ENCODE results near the gene NAV2. TPM values are rescaled to one million over a fixed set of nuclear protein-coding genes. Genes with fewer than 3 reads are reported as not detected.
"Not testable (repeated sequence)": the region's sequence is repeated elsewhere in the genome, so short reads cannot be mapped to it uniquely, and the experiment has no call there.

The NAV2 gene
- total and polyA plus RNA-seq, 4 experiments from 2014 or later = 1.1 to 6.2 (median 4.2) TPM; not detected in 1

DNA sequence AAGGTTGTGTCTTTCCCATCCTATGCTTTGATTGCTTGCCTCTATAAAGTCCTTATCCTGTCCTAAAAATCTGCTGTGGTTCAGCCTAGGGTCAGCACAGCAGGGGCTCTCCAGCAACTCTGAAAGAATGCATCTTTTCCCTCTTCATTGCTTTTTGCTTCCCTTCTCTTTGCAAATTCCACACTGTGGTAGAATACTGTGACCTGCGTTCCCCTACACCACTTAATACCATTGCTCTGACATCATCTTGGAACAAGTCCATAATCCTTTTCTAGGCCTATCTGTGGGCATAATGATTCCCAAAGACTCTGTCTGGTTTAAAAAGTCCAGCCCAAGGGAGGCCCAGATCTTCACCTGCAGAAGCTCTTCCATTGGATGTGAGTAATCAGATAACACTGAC is 177.7 kb downstream of the NAV2 start:
- intact Hi-C loops (cut with micrococcal nuclease) = no loop called here

DNA sequence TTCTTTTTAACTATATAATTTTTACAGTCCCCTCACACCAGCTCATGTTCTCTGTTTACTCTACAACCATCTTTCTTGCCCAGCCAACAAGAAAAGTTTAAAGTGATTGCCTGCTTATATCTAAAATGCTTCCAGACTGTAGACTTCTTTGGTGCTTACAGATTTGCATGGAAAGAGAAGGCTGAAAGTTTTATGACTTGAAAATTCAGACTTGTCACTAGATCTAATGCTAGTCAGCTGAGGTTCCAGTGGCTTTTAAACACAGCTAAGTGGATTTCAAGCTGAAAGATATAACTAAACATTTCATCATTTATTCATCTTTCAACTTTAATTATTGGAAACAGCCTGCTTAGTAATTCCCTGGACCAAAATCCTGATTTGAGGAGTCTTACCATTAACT is 178.4 kb downstream of the NAV2 start:
- Mint-ChIP-seq H3K36me3 (peaks cover 0 to under 1% of the 10 kb centered on the region in 2 donors), H3K4me3 (no peak overlapping the region), H3K27ac (no peak overlapping the region), H3K9me3 (peaks cover 0 to 3% (median 0%) of the 10 kb centered on the region in 8 donors), H3K4me1 (no peaks in the 10 kb centered on the region), H3K27me3 (peaks cover 0 to 2% of the 10 kb centered on the region in 2 donors)
- Histone ChIP-seq H3K36me3 (ENCODE audit: insufficient read depth, low read length) (no peaks in the 10 kb centered on the region), H3K9me3 (ENCODE audit: control insufficient read depth in 1 of 2, low read length in 2 of 2) (no peaks in the 10 kb centered on the region), H3K27me3 (ENCODE audit: insufficient read depth, low read length) (no peaks in the 10 kb centered on the region), H3K4me3 (ENCODE audit: low read length in 2 of 2) (no peak overlapping the region), H3K27ac (ENCODE audit: low read depth, low read length) (no peak overlapping the region), H3K4me1 (ENCODE audit: insufficient read depth, low read length) (no peaks in the 10 kb centered on the region)
- no peak for DNase-seq
- ChIA-PET POLR2A (ENCODE audit: partially characterized antibody) (no interaction called here), CTCF (ENCODE audit: partially characterized antibody) (no interaction called here)
- intact Hi-C loops (cut with micrococcal nuclease) = no loop called here

More for the DNA sequence above, 177.7 kb downstream of the NAV2 start:
- no peaks in the 10 kb centered on the region for H3K4me1 Mint-ChIP-seq
- DNase-seq = no peak
- H3K9me3 ChIP-seq (ENCODE audit: control insufficient read depth in 1 of 2, low read length in 2 of 2) = no peaks in the 10 kb centered on the region
- H3K27me3 Mint-ChIP-seq = peaks cover 0 to 2% of the 10 kb centered on the region in 2 donors
- peaks cover 0 to 3% (median 0%) of the 10 kb centered on the region in 8 donors for H3K9me3 Mint-ChIP-seq
- no peak overlapping the region for H3K27ac ChIP-seq (ENCODE audit: low read depth, low read length)
- H3K27ac Mint-ChIP-seq = no peak overlapping the region
- CTCF ChIA-PET (ENCODE audit: partially characterized antibody) = no interaction called here
- no peak overlapping the region for H3K4me3 ChIP-seq (ENCODE audit: low read length in 2 of 2)
- no peak overlapping the region for H3K4me3 Mint-ChIP-seq
- H3K27me3 ChIP-seq (ENCODE audit: insufficient read depth, low read length) = no peaks in the 10 kb centered on the region
- no peaks in the 10 kb centered on the region for H3K36me3 ChIP-seq (ENCODE audit: insufficient read depth, low read length)
- POLR2A ChIA-PET (ENCODE audit: partially characterized antibody) = no interaction called here
- H3K4me1 ChIP-seq (ENCODE audit: insufficient read depth, low read length) = no peaks in the 10 kb centered on the region
- H3K36me3 Mint-ChIP-seq = no peaks in the 10 kb centered on the region

DNA sequence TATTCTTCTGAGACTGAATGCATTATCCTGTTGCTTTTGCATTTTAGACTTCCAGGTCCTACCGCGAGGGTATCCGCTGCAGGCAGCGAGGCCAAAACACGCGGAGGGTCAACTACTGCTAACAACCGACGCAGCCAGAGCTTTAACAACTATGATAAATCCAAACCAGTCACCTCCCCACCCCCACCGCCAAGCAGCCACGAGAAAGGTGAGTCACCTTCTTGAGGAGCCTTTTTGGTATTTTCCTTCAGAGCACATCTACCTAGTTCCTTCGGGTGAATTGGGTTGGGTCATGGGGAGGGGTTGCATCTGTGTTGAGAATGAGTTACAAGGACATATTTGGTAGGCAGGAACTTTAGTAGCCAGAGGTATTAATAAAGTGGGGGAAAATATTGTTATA is 179.8 kb downstream of the NAV2 start:
- Histone ChIP-seq H3K4me1 (ENCODE audit: insufficient read depth, low read length) (no peaks in the 10 kb centered on the region), H3K27me3 (ENCODE audit: insufficient read depth, low read length) (no peaks in the 10 kb centered on the region), H3K27ac (ENCODE audit: low read depth, low read length) (no peak overlapping the region), H3K9me3 (ENCODE audit: control insufficient read depth in 1 of 2, low read length in 2 of 2) (no peaks in the 10 kb centered on the region), H3K4me3 (ENCODE audit: low read length in 2 of 2) (no peak overlapping the region), H3K36me3 (ENCODE audit: insufficient read depth, low read length) (no peaks in the 10 kb centered on the region)
- Mint-ChIP-seq H3K9me3 (peaks cover 0 to 3% (median 0%) of the 10 kb centered on the region in 8 donors), H3K27me3 (peaks cover 0 to 2% of the 10 kb centered on the region in 2 donors), H3K4me3 (no peak overlapping the region), H3K4me1 (no peaks in the 10 kb centered on the region), H3K27ac (no peak overlapping the region), H3K36me3 (peaks cover 0 to 3% of the 10 kb centered on the region in 2 donors)
- POLR2A ChIA-PET (ENCODE audit: partially characterized antibody) = no interaction called here
- CTCF ChIA-PET (ENCODE audit: partially characterized antibody) = no interaction called here
- intact Hi-C loops (cut with micrococcal nuclease) = no loop called here
- DNase-seq = no peak

DNA sequence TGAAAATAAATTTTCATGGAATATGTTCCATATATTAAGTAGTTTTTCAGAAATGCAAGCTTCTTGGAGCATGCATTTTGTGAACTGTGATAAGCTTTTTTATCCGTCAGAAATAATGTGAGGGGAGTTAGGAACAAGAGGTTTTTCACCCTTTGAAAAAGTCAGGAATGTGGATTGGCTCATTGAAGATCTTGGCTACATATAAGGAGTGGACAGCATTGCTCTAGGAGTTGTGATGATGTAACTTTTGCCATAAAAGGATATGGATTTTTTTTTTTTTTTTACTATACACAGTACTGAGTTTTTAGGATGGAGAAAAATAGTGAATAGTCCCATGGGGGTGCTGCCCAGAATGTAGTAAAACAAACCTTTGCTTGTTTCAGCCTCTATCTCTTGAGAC is 180.2 kb downstream of the NAV2 start:
- Histone ChIP-seq H3K9me3 (ENCODE audit: control insufficient read depth in 1 of 2, low read length in 2 of 2) (no peaks in the 10 kb centered on the region), H3K27ac (ENCODE audit: low read depth, low read length) (no peak overlapping the region), H3K4me3 (ENCODE audit: low read length in 2 of 2) (no peak overlapping the region), H3K36me3 (ENCODE audit: insufficient read depth, low read length) (no peaks in the 10 kb centered on the region), H3K27me3 (ENCODE audit: insufficient read depth, low read length) (no peaks in the 10 kb centered on the region), H3K4me1 (ENCODE audit: insufficient read depth, low read length) (no peaks in the 10 kb centered on the region)
- Mint-ChIP-seq H3K27ac (no peak overlapping the region), H3K4me1 (no peaks in the 10 kb centered on the region), H3K36me3 (peaks cover 0 to 3% of the 10 kb centered on the region in 2 donors), H3K27me3 (peaks cover 0 to 2% of the 10 kb centered on the region in 2 donors), H3K4me3 (no peak overlapping the region), H3K9me3 (peaks cover 0 to 3% (median 0%) of the 10 kb centered on the region in 8 donors)
- intact Hi-C loops (cut with micrococcal nuclease) = no loop called here
- POLR2A ChIA-PET (ENCODE audit: partially characterized antibody) = no interaction called here
- CTCF ChIA-PET (ENCODE audit: partially characterized antibody) = interaction anchor here (1.8 kb wide), 1 partner anchor 10 kb away, joined by 6 read pairs; no protein-coding TSS in a partner anchor
- DNase-seq = no peak

DNA sequence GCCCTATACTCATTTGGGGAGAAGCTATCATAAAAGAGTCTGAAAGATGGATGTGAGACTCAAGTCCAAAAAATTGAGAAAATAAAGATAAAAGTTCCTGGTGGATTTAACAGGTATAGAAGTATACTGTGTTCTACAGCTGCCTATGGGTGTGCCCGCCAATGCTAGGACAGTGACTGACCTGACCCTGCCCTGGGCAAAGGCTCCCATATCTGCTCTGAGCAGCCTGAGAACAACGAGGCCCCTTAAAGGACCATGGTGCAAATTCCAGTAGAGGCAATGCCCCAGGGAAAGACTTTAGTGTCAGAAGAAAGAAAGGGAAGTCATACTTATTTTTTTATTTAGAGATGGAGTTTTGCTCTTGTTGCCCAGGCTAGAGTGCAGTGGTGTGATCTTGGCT is 181.8 kb downstream of the NAV2 start:
- no peaks in the 10 kb centered on the region for H3K4me1 ChIP-seq (ENCODE audit: insufficient read depth, low read length)
- CTCF ChIA-PET (ENCODE audit: partially characterized antibody) = interaction anchor here (1.8 kb wide), 1 partner anchor 9 kb away, joined by 6 read pairs; no protein-coding TSS in a partner anchor
- intact Hi-C loops (cut with micrococcal nuclease) = no loop called here
- peaks cover 0 to 3% of the 10 kb centered on the region in 2 donors for H3K27me3 Mint-ChIP-seq
- H3K9me3 ChIP-seq (ENCODE audit: control insufficient read depth in 1 of 2, low read length in 2 of 2) = no peaks in the 10 kb centered on the region
- POLR2A ChIA-PET (ENCODE audit: partially characterized antibody) = no interaction called here
- H3K36me3 ChIP-seq (ENCODE audit: insufficient read depth, low read length) = no peaks in the 10 kb centered on the region
- H3K4me3 Mint-ChIP-seq = no peak overlapping the region
- no peak for DNase-seq
- peaks cover 0 to 3% (median 0%) of the 10 kb centered on the region in 8 donors for H3K9me3 Mint-ChIP-seq
- no peaks in the 10 kb centered on the region for H3K27me3 ChIP-seq (ENCODE audit: insufficient read depth, low read length)
- no peak overlapping the region for H3K4me3 ChIP-seq (ENCODE audit: low read length in 2 of 2)
- H3K36me3 Mint-ChIP-seq = peaks cover 0 to 3% of the 10 kb centered on the region in 2 donors
- no peak overlapping the region for H3K27ac ChIP-seq (ENCODE audit: low read depth, low read length)
- H3K4me1 Mint-ChIP-seq = no peaks in the 10 kb centered on the region
- H3K27ac Mint-ChIP-seq = no peak overlapping the region

DNA sequence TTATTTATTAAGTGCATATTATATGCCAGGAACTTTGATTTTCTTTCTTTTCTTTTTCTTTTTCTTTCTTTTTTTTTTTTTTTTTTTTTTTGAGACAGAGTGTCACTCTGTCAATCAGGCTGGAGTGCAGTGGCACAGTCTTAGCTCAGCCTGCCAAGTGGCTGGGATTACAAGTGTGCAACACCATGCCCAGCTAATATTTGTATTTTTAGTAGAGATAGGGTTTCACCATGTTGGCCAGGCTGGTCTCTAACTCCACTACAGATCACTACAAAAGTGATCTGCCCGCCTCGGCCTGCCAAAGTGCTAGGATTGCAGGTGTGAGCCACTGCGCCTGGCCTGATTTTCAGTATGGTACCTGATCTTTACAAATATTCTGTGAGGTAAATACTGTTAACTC is 182.4 kb downstream of the NAV2 start:
- H3K4me3 Mint-ChIP-seq; H3K27me3 ChIP-seq (ENCODE audit: insufficient read depth, low read length); H3K9me3 Mint-ChIP-seq; POLR2A ChIA-PET (ENCODE audit: partially characterized antibody); H3K27ac ChIP-seq (ENCODE audit: low read depth, low read length); intact Hi-C loops (cut with micrococcal nuclease); H3K9me3 ChIP-seq (ENCODE audit: control insufficient read depth in 1 of 2, low read length in 2 of 2); H3K27me3 Mint-ChIP-seq; H3K36me3 ChIP-seq (ENCODE audit: insufficient read depth, low read length); H3K4me1 ChIP-seq (ENCODE audit: insufficient read depth, low read length); H3K4me1 Mint-ChIP-seq; H3K27ac Mint-ChIP-seq; H3K36me3 Mint-ChIP-seq; H3K4me3 ChIP-seq (ENCODE audit: low read length in 2 of 2); DNase-seq: not testable (repeated sequence)
- CTCF ChIA-PET (ENCODE audit: partially characterized antibody) = interaction anchor here (1.8 kb wide), 1 partner anchor 8 kb away, joined by 6 read pairs; no protein-coding TSS in a partner anchor

DNA sequence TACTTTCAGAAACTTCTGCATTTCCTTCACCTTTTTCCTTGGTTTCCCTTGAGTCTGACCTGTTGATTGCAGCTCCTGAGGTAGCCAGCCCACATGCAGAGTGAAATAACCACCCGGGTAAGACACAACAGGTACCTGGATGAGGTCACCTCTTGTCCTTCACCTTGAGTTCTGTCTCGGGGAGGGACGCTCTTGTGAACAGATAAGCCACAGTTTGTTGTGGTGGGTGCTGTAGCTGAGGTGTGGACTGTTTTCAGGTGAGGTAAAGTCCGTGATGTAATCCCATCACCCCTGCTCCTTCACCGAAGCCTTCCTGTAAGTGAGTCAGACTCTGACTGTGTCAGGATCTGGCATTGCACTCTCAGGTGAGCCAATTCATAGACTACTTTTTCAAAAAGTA is 183.1 kb downstream of the NAV2 start:
- no peaks in the 10 kb centered on the region for H3K27me3 ChIP-seq (ENCODE audit: insufficient read depth, low read length)
- ChIA-PET POLR2A (ENCODE audit: partially characterized antibody) (no interaction called here), CTCF (ENCODE audit: partially characterized antibody) (no interaction called here)
- H3K4me3 ChIP-seq (ENCODE audit: low read length in 2 of 2) = no peak overlapping the region
- H3K27ac ChIP-seq (ENCODE audit: low read depth, low read length) = no peak overlapping the region
- H3K4me3 Mint-ChIP-seq = no peak overlapping the region
- H3K4me1 ChIP-seq (ENCODE audit: insufficient read depth, low read length) = no peaks in the 10 kb centered on the region
- peaks cover 0 to 3% of the 10 kb centered on the region in 2 donors for H3K27me3 Mint-ChIP-seq
- peaks cover 0 to 3% of the 10 kb centered on the region in 2 donors for H3K36me3 Mint-ChIP-seq
- H3K4me1 Mint-ChIP-seq = no peaks in the 10 kb centered on the region
- peaks cover 0 to 3% (median 0%) of the 10 kb centered on the region in 8 donors for H3K9me3 Mint-ChIP-seq
- no peak overlapping the region for H3K27ac Mint-ChIP-seq
- intact Hi-C loops (cut with micrococcal nuclease) = no loop called here
- no peaks in the 10 kb centered on the region for H3K36me3 ChIP-seq (ENCODE audit: insufficient read depth, low read length)
- no peak for DNase-seq
- no peaks in the 10 kb centered on the region for H3K9me3 ChIP-seq (ENCODE audit: control insufficient read depth in 1 of 2, low read length in 2 of 2)

All from CD4-positive, alpha-beta memory T cell (primary cell).